ENCODE data around the gene RNPEP.

DNA sequence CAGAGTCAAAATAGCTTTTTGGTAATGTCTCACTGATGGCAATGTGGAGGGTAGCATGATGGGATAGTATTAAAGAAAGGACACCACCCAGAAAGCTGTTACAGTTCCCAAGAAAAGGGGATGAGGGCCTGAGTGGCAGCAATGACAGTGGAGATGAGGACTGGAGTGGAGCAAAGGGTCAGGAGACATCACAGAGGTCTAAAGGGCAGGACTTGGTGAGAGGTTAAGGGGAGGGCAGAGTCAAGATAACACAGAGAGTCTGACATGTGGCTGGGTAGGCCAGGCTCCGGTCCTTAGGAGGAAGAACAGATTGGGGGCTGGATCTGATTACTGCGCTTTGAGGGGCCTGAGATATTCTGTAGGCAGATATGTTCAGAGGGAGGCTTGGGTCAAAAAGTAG, 47.3 kb downstream of the RNPEP start:
- TF ChIP-seq POLR2A (IDR thresholded peaks at IDR 0.05): no peak
- TF ChIP-seq, protein P1, sequence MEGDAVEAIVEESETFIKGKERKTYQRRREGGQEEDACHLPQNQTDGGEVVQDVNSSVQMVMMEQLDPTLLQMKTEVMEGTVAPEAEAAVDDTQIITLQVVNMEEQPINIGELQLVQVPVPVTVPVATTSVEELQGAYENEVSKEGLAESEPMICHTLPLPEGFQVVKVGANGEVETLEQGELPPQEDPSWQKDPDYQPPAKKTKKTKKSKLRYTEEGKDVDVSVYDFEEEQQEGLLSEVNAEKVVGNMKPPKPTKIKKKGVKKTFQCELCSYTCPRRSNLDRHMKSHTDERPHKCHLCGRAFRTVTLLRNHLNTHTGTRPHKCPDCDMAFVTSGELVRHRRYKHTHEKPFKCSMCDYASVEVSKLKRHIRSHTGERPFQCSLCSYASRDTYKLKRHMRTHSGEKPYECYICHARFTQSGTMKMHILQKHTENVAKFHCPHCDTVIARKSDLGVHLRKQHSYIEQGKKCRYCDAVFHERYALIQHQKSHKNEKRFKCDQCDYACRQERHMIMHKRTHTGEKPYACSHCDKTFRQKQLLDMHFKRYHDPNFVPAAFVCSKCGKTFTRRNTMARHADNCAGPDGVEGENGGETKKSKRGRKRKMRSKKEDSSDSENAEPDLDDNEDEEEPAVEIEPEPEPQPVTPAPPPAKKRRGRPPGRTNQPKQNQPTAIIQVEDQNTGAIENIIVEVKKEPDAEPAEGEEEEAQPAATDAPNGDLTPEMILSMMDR (IDR thresholded peaks at IDR 0.05): no peak
- no peak for TF ChIP-seq EP300 (IDR thresholded peaks at IDR 0.05)
- TF ChIP-seq POLR2AphosphoS5 (IDR thresholded peaks at IDR 0.05): no peak
